ENCODE results near the gene OSER1. TPM values are rescaled to one million over a fixed set of nuclear protein-coding genes. Genes with fewer than 3 reads are reported as not detected.

The OSER1 gene
- polyA plus RNA-seq, 3 donors: 42.3 to 89.1 (median 45.1) TPM

DNA sequence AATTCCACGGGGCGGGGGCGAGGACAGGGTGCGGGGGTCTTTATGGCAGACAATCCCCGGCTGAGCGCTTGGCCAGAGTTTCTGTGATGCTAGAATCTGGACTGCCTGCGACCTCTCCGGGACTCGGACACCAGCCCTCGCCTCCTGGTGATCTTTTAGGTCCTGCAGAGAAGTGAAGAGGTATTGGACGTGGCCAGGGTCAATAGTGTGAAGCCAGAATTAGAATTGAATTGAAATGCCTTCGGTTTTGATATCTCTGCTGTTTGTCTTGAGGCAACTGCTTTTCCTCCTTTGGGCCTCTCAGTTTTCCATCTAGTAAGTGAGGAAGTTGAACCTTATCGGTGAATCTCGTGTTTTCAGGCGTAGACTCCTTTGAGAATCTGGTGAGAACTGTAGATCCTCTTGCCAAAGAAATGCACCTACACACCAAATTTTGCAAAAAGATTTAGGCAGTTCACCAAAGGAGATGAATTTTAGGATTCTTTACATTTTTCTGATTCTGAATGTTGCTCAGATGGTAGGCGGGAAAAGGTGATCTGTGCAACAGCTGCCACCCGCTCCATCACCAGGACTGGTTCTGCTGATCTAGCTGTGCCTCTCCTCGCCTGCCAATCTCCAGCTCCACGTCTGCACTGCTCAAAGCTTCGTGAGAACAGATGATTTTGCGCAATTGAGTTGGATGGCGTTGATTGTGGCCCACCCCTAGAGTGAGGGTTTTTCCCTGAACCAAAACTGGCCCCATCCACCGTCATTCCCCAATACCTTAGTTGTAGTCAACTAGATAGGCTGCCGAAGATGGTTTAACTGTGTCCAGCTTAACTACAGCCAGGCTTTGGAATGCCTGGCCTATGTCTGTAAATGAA, 837 bp upstream of the OSER1 start:
- H3K27ac Mint-ChIP-seq: peak overlapping the region; percentile 96 to 99 (median 97)
- peaks cover 6% of the 10 kb centered on the region in 2 donors for H3K36me3 Mint-ChIP-seq
- Histone ChIP-seq H3K4me1 (ENCODE audit: control insufficient read depth in 1 of 2, insufficient read depth in 2 of 2, low read length in 2 of 2) (peaks cover 31 to 34% of the 10 kb centered on the region in 2 donors), H2AFZ (ENCODE audit: insufficient read depth, low read depth, low read length, poor library complexity, severe bottlenecking) (peak overlapping the region; percentile 76), H3K4me3 (replicated peaks in 1 of 3; ENCODE audit: low read depth in 2 of 3, low read length in 3 of 3) (peak overlapping the region; percentile 45 to 90 (median 80)), H3K27me3 (ENCODE audit: control insufficient read depth in 2 of 2, insufficient read depth in 2 of 2, low read length in 2 of 2) (no peaks in the 10 kb centered on the region), H3K9ac (ENCODE audit: insufficient read depth, low read length, poor library complexity, severe bottlenecking) (peak overlapping the region; percentile 62), H3K4me2 (replicated peaks; ENCODE audit: extremely low read depth, low read length, poor library complexity, severe bottlenecking) (peak overlapping the region; percentile 82), H3K79me2 (ENCODE audit: insufficient read depth, low read length) (peaks cover 42% of the 10 kb centered on the region), H3K9me3 (replicated peaks in 1 of 2; ENCODE audit: control insufficient read depth in 1 of 2, insufficient read depth in 1 of 2, low read length in 2 of 2) (no peaks in the 10 kb centered on the region), H4K20me1 (ENCODE audit: insufficient read depth, low read length) (peaks cover 38% of the 10 kb centered on the region), H3K36me3 (replicated peaks in 1 of 2; ENCODE audit: control insufficient read depth in 1 of 2, insufficient read depth in 2 of 2, low read length in 2 of 2) (peaks cover 0 to 3% of the 10 kb centered on the region in 2 donors), H3K27ac (ENCODE audit: low read depth in 1 of 2, low read length in 2 of 2) (peak overlapping the region; percentile 63 to 88)
- intact Hi-C loops (cut with micrococcal nuclease): loop anchor here (2.0 to 10.0 kb wide), 5 partner anchors 99 to 754 kb away; partner anchors contain the start of genes SRSF6 (in 2 of the 2), FITM2 (in 1 of the 2) and IFT52 (in 1 of the 2)
- WGBS (ENCODE audit: insufficient coverage): 1% methylated on average over 14 of the region's 24 CpGs
- peaks cover 0 to 2% (median 0%) of the 10 kb centered on the region in 7 donors for H3K9me3 Mint-ChIP-seq
- DNase-seq: peak; percentile 12 to 64 (median 47)
- peaks cover 0 to 2% (median 0%) of the 10 kb centered on the region in 3 donors for H3K27me3 Mint-ChIP-seq (ENCODE audit: low read depth in 3 of 3)
- peaks cover 51% of the 10 kb centered on the region for H3K4me1 Mint-ChIP-seq
- TF ChIP-seq, protein P1, sequence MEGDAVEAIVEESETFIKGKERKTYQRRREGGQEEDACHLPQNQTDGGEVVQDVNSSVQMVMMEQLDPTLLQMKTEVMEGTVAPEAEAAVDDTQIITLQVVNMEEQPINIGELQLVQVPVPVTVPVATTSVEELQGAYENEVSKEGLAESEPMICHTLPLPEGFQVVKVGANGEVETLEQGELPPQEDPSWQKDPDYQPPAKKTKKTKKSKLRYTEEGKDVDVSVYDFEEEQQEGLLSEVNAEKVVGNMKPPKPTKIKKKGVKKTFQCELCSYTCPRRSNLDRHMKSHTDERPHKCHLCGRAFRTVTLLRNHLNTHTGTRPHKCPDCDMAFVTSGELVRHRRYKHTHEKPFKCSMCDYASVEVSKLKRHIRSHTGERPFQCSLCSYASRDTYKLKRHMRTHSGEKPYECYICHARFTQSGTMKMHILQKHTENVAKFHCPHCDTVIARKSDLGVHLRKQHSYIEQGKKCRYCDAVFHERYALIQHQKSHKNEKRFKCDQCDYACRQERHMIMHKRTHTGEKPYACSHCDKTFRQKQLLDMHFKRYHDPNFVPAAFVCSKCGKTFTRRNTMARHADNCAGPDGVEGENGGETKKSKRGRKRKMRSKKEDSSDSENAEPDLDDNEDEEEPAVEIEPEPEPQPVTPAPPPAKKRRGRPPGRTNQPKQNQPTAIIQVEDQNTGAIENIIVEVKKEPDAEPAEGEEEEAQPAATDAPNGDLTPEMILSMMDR (IDR thresholded peaks at IDR 0.05): no peak
- H3K4me3 Mint-ChIP-seq: peak overlapping the region; percentile 95 to 100

DNA sequence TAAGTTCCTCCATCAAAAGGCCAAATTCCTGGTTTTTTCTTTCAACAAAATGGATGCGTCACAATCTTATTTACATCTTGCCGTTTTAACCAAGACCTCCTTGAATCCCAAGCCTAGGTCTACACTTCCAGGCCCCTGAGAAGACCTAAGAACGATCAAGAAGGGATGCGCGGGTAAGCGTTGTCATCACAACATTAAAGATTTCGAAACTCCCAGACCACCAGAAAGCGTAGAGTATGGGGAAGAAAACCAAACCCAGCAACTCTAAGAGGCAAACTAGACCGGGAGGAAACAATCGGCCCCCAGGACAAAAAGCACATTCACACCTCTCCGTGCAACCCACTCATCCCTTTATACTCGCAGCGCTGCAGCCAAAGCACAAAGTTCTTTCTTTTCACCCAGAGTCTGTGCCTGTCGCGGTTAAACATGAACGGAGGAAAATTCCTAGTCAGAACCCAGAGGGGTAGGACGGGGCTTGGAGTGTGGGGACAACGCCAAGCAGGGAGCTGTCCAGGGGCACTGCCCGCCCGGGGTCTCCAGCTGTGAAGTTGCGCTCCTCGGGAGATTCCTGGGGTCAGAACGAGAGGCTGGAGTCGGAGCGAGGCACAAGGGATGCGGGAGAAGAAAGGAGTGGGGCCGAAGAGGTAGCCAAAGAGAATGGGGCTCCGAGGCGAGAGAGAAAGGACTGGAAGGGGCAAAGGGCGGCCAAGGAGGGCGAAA, 725 bp downstream of the OSER1 start:
- 1% methylated on average over 19 of the region's 31 CpGs for WGBS (ENCODE audit: insufficient coverage)
- DNase-seq: peak in 2 of 3 donors; percentile 11 to 28
- peaks cover 0 to 2% (median 0%) of the 10 kb centered on the region in 3 donors for H3K27me3 Mint-ChIP-seq (ENCODE audit: low read depth in 3 of 3)
- H3K36me3 ChIP-seq (replicated peaks in 1 of 2; ENCODE audit: control insufficient read depth in 1 of 2, insufficient read depth in 2 of 2, low read length in 2 of 2): peaks cover 10 to 18% of the 10 kb centered on the region in 2 donors
- TF ChIP-seq, protein P1 (IDR thresholded peaks at IDR 0.05): no peak
- H4K20me1 ChIP-seq (ENCODE audit: insufficient read depth, low read length): peaks cover 54% of the 10 kb centered on the region
- peak overlapping the region; percentile 95 for H3K9ac ChIP-seq (ENCODE audit: insufficient read depth, low read length, poor library complexity, severe bottlenecking)
- H3K4me3 ChIP-seq (replicated peaks in 1 of 3; ENCODE audit: low read depth in 2 of 3, low read length in 3 of 3): peak overlapping the region; percentile 77 to 90 (median 86)
- intact Hi-C loops (cut with micrococcal nuclease): loop anchor here (2.0 to 10.0 kb wide), 6 partner anchors 101 to 753 kb away; partner anchors contain the start of genes SRSF6 (in 2 of the 2), FITM2 (in 1 of the 2), IFT52 (in 1 of the 2) and YWHAB (in 1 of the 2)
- peaks cover 16 to 21% of the 10 kb centered on the region in 2 donors for H3K36me3 Mint-ChIP-seq
- H3K4me1 Mint-ChIP-seq: peaks cover 41% of the 10 kb centered on the region
- H3K27ac Mint-ChIP-seq: peak overlapping the region; percentile 96 to 99 (median 98)
- H3K27ac ChIP-seq (ENCODE audit: low read depth in 1 of 2, low read length in 2 of 2): peak overlapping the region; percentile 85 to 93
- H3K9me3 Mint-ChIP-seq: peaks cover 0 to 2% (median 0%) of the 10 kb centered on the region in 7 donors
- H3K79me2 ChIP-seq (ENCODE audit: insufficient read depth, low read length): peaks cover 58% of the 10 kb centered on the region
- H3K9me3 ChIP-seq (replicated peaks in 1 of 2; ENCODE audit: control insufficient read depth in 1 of 2, insufficient read depth in 1 of 2, low read length in 2 of 2): no peaks in the 10 kb centered on the region
- peak overlapping the region; percentile 99 to 100 for H3K4me3 Mint-ChIP-seq
- H3K27me3 ChIP-seq (ENCODE audit: control insufficient read depth in 2 of 2, insufficient read depth in 2 of 2, low read length in 2 of 2): no peaks in the 10 kb centered on the region
- peak overlapping the region; percentile 82 for H3K4me2 ChIP-seq (replicated peaks; ENCODE audit: extremely low read depth, low read length, poor library complexity, severe bottlenecking)
- H3K4me1 ChIP-seq (ENCODE audit: control insufficient read depth in 1 of 2, insufficient read depth in 2 of 2, low read length in 2 of 2): peaks cover 31 to 36% of the 10 kb centered on the region in 2 donors
- H2AFZ ChIP-seq (ENCODE audit: insufficient read depth, low read depth, low read length, poor library complexity, severe bottlenecking): peak overlapping the region; percentile 77
